RWPE1 (cell line): ENCODE measurements around the gene MLLT6.
A peak's percentile ranks its signal among the peaks of the same experiment; 100 is the strongest.

ENCODE experiments used
- CTCF ChIA-PET: fragments of 350-600 bp; sonication (Branson Sonifier 250); formaldehyde crosslinking; extraction: SDS; loops from one replicate; lab custom pipeline; 2021; lab: Yijun Ruan, JAX
- POLR2A ChIA-PET: fragments of 400-600 bp; formaldehyde crosslinking; extraction: SDS; loops from one replicate; lab custom pipeline; 2020; ENCODE audit warnings: antibody characterized with exemption; ENCODE audit not compliant: low non-redundant PET; lab: Yijun Ruan, JAX
- DNase-seq: peaks from one replicate; pipeline ENCODE4 v3.0.0; 2012; ENCODE audit warnings: low spot score
- H3K27ac ChIP-seq: fragments of 450-650 bp; 2 replicates; pipeline ENCODE4 v1.5.1; 2017
- TF ChIP-seq, protein P1 (sequence below): fragments of 450-650 bp; conservative IDR thresholded peaks from 2 replicates; pipeline ENCODE4 v1.5.1; 2017; ENCODE audit warnings: low read depth, mild to moderate bottlenecking

The MLLT6 gene

DNA sequence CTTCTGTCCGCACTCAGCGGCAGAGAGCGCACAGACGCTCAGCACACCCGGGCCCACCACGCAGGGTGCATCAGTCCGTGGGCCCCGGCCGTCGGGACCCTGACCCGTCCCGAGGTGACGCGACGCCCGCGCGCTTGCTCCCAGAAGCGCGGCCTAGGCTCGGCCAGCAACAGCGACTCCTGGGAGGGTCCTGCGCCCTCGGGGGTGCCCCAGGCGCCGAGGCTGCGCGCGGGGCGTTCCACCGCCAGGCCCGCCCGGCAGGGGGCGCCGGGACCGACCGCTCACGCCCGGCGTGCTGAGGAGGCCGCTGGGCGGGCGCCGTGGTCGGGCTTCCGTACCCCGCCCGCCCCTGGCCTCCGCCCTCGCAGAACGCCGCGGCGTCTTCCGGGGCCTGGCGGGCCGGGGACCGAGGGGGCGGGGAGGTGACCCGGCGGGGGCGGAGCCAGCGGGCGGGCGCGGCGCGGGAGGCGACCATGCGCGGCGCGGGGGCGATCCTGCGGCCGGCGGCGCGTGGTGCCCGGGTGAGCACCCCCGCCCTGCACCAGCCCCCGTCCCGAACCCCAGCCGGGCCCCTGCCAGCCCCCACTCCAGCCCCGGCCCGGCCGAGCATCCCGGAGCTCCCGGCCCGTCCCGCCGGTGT, 24.9 kb downstream of the MLLT6 start, which contains the start of gene CISD3:
Gene CISD3 (plus strand): TSS at position 456 of the 640 bp plus-strand sequence. CDS start 18 bp downstream, at position 474.
- peak within 1 kb of the TSS; percentile 89 for H3K27ac ChIP-seq
- TF ChIP-seq, protein P1, sequence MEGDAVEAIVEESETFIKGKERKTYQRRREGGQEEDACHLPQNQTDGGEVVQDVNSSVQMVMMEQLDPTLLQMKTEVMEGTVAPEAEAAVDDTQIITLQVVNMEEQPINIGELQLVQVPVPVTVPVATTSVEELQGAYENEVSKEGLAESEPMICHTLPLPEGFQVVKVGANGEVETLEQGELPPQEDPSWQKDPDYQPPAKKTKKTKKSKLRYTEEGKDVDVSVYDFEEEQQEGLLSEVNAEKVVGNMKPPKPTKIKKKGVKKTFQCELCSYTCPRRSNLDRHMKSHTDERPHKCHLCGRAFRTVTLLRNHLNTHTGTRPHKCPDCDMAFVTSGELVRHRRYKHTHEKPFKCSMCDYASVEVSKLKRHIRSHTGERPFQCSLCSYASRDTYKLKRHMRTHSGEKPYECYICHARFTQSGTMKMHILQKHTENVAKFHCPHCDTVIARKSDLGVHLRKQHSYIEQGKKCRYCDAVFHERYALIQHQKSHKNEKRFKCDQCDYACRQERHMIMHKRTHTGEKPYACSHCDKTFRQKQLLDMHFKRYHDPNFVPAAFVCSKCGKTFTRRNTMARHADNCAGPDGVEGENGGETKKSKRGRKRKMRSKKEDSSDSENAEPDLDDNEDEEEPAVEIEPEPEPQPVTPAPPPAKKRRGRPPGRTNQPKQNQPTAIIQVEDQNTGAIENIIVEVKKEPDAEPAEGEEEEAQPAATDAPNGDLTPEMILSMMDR = peak; percentile 91
- ChIA-PET CTCF (interaction anchor here (0.6 to 1.4 kb wide), 4 partner anchors 13 to 56 kb away, joined by 3 to 5 read pairs (median 4); no protein-coding TSS in a partner anchor), POLR2A (no interaction called here)
- peak; percentile 83 for DNase-seq

DNA sequence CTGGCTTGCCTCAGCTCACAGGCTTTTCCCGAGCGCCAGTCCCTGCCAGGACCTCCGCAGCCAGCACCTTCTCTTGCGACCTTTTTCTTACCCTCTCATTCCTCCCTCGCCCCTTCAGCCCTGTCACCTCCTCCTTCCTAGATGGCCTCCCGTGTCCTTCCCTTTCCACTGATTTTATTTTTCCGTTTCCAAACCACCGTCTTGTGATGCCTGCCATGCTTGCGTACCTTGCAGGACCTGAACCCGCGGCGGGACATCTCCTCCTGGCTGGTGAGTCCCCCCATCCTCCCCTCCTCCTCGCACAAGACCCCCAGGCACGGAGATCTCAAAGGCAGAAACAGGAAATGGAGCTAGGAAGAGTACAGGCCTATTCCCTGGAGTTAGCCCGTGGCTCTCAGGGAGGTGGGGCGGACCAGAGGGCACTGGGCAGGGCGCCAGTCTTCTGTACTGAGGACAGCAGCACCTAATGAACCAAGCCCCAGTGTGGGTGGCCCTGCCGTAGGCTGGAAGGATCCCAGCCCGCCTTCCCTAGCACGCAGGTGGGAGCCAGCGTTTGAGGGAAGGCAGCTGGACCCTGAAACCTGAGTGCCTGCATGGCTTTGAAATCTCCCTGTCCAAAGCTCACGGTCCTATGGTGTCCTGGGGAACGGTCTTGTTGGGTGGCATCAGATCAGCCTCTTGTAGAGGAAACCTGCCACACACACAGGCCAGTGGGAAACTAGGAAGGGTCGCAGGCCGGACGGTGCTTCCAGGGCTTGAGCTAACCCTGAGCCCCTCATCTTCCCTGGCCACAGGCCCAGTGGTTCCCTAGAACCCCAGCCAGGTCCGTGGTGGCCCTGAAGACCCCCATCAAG, 25.7 kb downstream of the MLLT6 start:
- DNase-seq = no peak
- CTCF ChIA-PET = interaction anchor here (0.6 to 1.4 kb wide), 5 partner anchors 13 to 56 kb away, joined by 3 to 5 read pairs (median 4); no protein-coding TSS in a partner anchor
- H3K27ac ChIP-seq = peak overlapping the region; percentile 89
- POLR2A ChIA-PET = interaction anchor here (0.7 kb wide), 1 partner anchor 54 kb away, joined by 4 read pairs; no protein-coding TSS in a partner anchor
- TF ChIP-seq, protein P1 = no peak

DNA sequence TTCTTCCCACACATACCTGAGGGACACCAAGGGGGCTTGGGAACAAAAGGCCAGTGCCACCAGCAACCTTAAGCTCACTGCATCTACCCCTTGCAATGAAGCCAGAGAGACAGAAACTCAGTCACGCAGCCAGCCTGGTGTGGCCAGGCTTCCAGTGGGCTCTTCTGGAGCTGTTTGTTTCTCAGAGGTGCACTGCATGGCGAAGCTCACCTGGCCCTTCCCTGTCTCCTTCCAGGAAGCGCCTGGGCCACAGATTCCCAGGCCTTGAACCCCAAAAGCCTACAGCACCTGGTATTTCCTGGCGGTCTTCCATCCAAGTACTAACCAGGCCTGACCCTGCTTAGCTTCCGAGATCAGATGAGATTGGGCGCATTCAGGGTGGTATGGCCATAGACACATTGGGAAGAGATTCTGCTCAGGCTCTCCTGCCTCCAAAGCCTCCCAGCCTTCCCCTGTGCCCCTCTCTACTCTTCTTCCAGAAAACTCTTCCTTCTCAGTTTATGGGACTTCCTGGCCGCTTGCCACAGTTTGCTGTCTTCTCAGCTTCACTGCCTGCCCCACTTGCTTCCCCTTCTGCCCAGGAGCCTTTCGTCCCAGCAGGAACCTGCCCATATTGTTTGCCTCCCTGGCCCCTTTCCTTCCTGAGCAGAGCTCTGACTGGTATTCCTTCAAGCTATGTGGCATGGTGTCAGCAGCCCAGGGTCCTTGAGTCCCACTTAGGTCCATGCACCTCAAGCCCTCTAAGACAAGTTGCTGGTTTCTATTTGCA, 26.6 kb downstream of the MLLT6 start:
- CTCF ChIA-PET = interaction anchor here (0.6 to 1.4 kb wide), 3 partner anchors 12 to 55 kb away, joined by 3 to 4 read pairs (median 3); no protein-coding TSS in a partner anchor
- DNase-seq = no peak
- H3K27ac ChIP-seq = peak overlapping the region; percentile 89
- TF ChIP-seq, protein P1 = no peak
- POLR2A ChIA-PET = no interaction called here

DNA sequence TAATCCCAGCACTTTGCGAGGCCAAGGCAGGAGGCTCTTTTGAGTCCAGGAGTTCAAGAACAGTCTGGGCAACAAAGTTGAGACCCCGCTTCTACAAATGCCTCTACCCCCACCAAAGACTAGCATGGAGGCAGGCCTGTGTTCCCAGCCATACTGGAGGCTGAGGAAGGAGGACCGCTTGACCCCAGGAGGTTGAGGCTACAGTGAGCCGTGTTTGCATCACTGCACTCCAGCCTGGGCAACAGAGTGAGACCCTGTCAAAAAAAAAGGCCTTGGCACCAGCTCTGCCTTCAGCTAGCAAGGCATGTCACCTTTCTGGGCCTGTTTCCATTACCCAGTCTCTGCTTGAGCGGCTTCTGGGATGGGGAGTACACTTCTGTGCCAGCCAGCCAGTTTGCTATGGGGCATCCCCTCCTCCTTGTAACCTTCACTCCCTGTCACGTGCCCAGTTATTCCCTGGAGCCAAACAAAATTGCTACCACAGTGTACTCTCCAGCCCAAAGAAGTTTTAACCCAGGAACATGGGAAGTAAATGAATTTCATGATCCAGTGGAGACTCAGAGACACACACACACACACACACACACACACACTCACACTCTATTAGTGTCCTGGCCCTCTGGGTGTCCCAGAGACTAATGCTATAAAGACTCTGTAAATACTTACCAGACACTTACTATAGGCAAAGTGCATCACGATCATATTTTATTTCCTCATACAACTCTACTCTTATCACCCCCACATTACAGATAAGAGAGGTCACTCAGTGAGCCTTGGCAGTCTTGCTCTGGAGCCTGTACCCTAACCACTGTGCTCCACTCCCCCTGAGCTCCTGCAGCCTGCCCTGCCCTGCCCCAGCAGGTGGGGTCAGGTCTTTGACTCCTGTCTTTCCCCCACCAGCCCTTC, 27.6 kb downstream of the MLLT6 start:
- DNase-seq = no peak
- TF ChIP-seq, protein P1 = no peak
- ChIA-PET POLR2A (no interaction called here), CTCF (interaction anchor here (0.7 kb wide), 1 partner anchor 124 kb away, joined by 3 read pairs; no protein-coding TSS in a partner anchor)
- peak overlapping the region; percentile 89 for H3K27ac ChIP-seq

DNA sequence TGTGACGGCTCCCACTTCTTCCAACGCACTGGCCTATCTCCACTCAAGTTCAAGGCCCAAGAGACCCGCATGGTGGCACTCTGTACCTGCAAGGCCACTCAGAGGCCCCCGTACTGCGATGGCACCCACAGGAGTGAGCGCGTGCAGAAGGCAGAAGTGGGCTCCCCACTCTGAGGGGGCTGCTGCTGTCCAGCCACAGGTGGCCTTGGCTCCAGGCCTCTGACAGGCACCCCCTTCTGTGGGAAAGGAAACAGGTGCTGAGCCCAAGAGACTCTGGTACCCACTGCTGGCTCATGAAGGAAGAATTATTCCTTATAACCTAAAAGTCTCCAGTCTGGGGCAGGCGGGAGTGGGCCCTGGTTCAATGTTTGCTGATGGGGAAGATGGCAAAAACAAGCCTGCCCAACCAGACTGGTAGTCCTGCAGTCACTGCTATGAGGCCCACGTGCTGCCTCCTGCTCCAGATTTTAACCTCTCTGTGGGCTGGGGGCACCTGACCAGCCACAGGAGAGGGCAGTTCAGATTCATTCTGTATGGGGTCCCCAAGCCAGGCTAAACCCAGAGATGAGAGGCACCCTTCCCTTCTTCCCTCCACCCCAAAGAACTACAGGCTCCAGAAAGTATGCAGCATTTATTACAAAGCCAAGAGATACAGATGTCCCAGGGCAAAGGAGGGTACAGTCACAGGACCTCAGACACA, 28.4 kb downstream of the MLLT6 start:
- ChIA-PET POLR2A (no interaction called here), CTCF (interaction anchor here (0.6 to 0.7 kb wide), 4 partner anchors 19 to 386 kb away, joined by 3 to 4 read pairs (median 3); no protein-coding TSS in a partner anchor)
- TF ChIP-seq, protein P1 = no peak
- H3K27ac ChIP-seq = peak overlapping the region; percentile 89
- no peak for DNase-seq
